Gastrocnemius medialis (tissue), 4 donors: ENCODE data around the gene TRIM44.

Experiments
- CTCF ChIP-seq, 5 experiments: fragments of 450-650 bp in 3 of 5; fragments of 200-600 bp in 2 of 5; sonication (generic) in 2 of 5; IDR thresholded peaks in 4 of 5; conservative IDR thresholded peaks in 1 of 5; 1 replicate in 4 of 5; 2 replicates in 1 of 5; pipeline ENCODE4 v1.5.1; 2016 to 2019; ENCODE audit warnings: antibody characterized with exemption in 5 of 5, mild to moderate bottlenecking in 3 of 5, moderate library complexity in 3 of 5
- POLR2A ChIP-seq, 2 donors: fragments of 450-650 bp; IDR thresholded peaks; one replicate each; pipeline ENCODE4 v1.6.1; 2017; ENCODE audit warnings: antibody characterized with exemption in 2 of 2, mild to moderate bottlenecking in 2 of 2, moderate library complexity in 2 of 2

- TF ChIP-seq CTCF (IDR thresholded peaks at IDR 0.05 in 4 of 5, conservative IDR thresholded peaks at IDR 0.05 in 1 of 5) (no peak), POLR2A (IDR thresholded peaks at IDR 0.05) (no peak)
Observed at GRCh38 chr11:35851342-35851741, 188.8 kb downstream of the TRIM44 start.
